Stimulated activated CD4-positive, alpha-beta T cell treated with anti-CD3 and anti-CD28 coated beads, Interleukin-2, amount 100 ng/mL, for 48 hours (primary cell): ENCODE results near the gene LRMDA.

Experiments
- DNase-seq, 2 donors: peaks; one replicate each; pipeline ENCODE4 v3.0.0-alpha.2; 2020

Gene LRMDA

GRCh38 chr10:75938380-75939122 is 507.1 kb downstream of the LRMDA start:
- no peak for DNase-seq

- DNase-seq: no peak
These were observed 508.1 kb downstream of the LRMDA start for GRCh38 chr10:75939541-75939940.

GRCh38 chr10:75940742-75941141 is 509.3 kb downstream of the LRMDA start:
- no peak for DNase-seq

DNA sequence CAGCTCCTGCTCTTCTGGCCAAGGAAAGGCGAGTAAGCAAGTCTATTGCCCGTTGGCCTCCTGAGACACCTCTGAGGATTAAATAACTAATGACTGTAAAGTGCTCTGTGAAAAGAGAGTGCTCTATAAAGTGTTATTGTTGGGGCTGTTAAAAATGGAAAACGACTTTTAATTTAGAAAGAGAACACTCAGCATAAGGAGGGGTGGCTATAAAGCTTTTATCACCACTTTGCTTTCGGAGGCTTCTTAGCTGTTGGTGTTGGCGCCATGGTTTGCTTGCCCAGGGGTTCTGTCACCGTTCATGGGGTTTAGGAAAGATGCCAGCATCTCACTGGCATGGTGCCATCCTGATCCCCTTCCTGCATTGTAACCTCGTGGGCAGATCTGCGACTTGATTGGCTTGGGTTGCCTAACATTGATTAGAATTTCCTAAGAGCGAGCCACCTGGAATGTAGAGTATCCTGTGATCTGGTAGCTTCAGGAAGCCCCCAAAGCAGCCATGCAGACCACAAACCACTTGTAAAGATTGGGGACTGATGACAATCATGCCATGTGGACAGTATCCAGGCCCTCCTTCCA is 509.9 kb downstream of the LRMDA start:
- no peak for DNase-seq

DNA sequence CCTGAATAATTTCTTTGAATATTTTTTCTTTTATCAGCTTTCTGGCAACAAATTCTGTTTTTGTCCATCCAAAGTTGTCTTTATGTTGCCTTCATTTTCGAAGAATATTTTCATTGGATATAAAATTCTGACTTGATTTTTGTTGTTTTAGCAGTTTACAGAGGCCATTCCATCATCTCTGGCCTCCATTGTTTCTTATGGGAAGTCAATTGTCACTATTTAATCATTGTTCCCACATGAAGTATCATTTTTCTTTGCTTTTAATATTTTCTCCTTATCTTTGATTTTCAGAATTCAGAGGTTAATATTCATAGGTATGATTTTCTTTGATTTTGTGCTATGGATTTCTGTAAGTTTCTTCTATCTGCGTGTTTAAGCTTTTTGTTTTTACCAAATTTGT is 512.6 kb downstream of the LRMDA start:
- no peak for DNase-seq

GRCh38 chr10:75948583-75948982 is 517.2 kb downstream of the LRMDA start:
- DNase-seq: no peak

GRCh38 chr10:75950307-75950706 is 518.9 kb downstream of the LRMDA start:
- DNase-seq: no peak

GRCh38 chr10:75950997-75951589 is 519.7 kb downstream of the LRMDA start:
- no peak for DNase-seq

DNA sequence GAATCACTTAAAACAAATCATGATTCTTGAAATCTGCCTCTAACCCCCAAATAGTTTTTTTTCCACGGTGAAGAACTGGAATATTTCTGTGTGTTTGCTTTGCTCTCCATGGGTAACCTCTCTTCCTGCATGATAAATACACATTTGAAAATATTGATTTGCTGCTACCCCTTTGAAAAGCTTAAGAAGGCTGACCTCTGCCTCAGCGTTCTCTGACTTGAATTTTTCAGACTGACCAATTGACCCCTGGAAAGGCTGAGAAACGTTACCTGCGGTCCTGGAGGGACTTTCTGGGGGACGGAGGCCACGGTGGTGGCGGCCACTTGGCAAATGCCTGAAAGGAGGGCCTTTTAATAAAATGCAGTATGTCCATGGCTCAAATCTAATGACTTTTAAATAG is 520.2 kb downstream of the LRMDA start:
- DNase-seq: no peak

DNA sequence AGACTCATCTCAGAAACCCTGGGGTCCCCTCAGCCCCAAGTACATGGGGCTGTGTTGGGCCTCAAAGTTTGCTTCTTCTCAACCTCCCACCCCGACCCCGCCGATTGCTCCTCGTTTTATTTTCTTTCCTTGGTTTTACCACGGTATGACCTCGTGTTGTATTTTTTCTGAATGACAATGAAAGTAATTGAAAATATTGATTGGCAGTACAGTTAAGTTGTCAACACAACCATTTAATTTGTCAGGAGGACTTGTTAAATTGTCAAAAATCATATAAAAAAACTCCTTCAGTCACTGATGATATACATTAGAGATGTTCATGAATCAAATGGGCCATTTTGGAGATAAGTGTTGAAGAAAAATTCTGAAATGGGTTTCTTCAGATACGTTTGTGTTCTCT is 520.7 kb downstream of the LRMDA start:
- no peak for DNase-seq

DNA sequence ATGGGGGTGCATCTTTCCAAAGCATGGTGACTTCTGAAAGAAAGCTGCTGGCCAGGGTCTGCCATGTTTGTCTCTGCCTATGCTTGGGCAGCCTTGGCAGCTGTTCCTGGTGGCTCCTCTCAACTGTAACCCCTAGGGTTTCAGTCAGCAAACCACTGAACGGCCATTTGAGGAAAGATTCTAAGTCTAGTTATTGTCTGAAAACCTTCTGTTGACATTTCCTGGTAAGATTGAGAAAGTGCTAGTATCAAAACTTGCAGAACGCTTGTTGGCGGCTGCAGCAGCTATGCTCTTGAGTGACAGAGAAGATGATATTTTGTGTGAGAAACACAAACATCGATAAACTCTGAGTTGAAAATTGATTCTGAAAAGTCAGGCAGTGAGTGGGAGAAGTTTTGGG is 523.1 kb downstream of the LRMDA start:
- no peak for DNase-seq

GRCh38 chr10:75955973-75956502 is 524.6 kb downstream of the LRMDA start:
- DNase-seq: no peak

- no peak for DNase-seq
These were observed 525.2 kb downstream of the LRMDA start for GRCh38 chr10:75956624-75957023.

GRCh38 chr10:75957314-75958120 is 526.1 kb downstream of the LRMDA start:
- DNase-seq: no peak

- no peak for DNase-seq
These were observed 527.8 kb downstream of the LRMDA start for GRCh38 chr10:75959209-75959608.

DNA sequence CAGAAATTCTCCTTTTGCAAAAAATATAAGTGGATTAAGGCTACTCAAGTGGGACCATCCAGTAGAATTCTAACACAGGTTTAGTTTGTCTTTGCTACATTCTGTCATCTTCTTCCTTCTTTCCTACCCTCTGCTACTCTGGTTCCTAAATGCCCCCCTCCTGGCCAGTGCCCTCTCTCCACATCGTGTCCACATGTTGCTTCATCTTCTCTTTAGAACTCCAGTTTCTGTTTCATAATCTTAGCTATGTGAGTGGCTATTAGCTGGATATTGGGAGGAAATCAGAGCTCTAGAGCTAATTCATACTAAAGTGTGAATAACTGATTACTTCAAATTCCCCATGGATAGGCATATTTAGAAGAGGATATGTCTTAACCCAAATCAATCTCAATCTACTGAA is 528.5 kb downstream of the LRMDA start:
- no peak for DNase-seq

DNA sequence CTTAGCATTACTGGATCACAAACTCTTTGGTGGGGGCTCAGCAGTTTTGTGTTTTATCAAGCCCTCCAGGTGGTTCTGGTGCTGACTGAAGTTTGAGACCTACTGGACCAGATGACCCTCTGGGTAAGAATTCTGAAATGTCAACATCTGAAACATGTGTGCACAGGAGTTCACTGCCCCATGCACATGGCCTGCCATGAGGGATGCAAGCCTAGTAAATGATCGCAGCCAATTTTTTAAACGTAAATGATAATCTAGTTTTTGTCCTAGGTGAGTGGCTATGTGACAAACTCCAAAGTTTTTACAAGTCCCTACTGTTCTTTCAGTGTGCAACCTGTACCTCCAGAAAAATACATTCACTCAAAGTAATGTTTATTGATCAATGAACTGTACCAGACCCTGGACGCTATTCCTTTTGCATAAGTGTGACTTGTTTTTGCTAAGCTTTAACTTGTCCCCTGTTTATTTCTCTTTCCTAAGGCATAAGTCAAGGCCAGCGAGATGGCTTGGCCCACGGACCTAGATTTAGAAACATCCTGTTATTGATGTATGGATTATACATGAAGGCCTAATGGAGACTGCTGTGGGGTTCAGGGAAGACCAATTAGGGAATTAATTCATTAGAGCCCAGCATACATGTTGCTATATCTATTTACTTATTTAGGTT is 531.1 kb downstream of the LRMDA start:
- no peak for DNase-seq

DNA sequence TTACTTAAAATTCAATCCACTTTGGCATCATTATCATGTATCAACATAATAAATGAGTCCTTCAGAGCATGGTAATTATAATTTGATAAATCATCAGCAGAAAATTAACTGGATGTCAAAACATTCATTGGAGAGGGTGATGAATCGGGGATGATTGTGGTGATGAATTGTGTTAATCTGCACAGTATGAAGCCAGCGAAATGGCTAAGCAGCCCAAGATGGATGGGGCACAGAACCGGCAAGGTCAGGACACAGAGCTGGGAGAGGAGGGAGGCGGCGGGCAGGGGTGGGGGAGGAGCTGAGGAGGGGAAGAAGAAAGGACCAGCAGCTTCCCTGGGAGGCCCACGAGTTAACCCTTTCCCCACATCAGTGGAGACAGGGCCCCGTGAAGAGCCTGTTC is 536.1 kb downstream of the LRMDA start:
- no peak for DNase-seq

- DNase-seq: no peak
These were observed 537.6 kb downstream of the LRMDA start for GRCh38 chr10:75969031-75969430.

- no peak for DNase-seq
These were observed 540.2 kb downstream of the LRMDA start for GRCh38 chr10:75971402-75972211.

- DNase-seq: no peak
These were observed 541.3 kb downstream of the LRMDA start for GRCh38 chr10:75972491-75973276.
